PC-3 (cell line): ENCODE results near the gene PPIE. TPM values are rescaled to one million over a fixed set of nuclear protein-coding genes. Genes with fewer than 3 reads are reported as not detected.

Experiments
- ATAC-seq: fragments of 200-7000 bp; cut with Tn5 transposase; 2 replicates; pipeline ENCODE4 v1.9.1; 2020; ENCODE audit warnings: mild to moderate bottlenecking, moderate library complexity
- BruUV-seq: library from RNA; stranded (reverse); fragments of 400-500 nt; replicated peaks from 2 replicates; lab custom pipeline; 2021; lab: Mats Ljungman, UMichigan
- CTCF ChIA-PET: fragments of 300-600 bp; sonication (Branson Sonifier 250); formaldehyde crosslinking; loops from one replicate; lab custom pipeline; 2022; ENCODE audit warnings: antibody characterized with exemption; lab: Charles Lee
- POLR2A ChIA-PET: fragments of 300-600 bp; sonication (Branson Sonifier 250); formaldehyde crosslinking; loops from one replicate; lab custom pipeline; 2022; ENCODE audit warnings: antibody characterized with exemption; ENCODE audit not compliant: unreplicated experiment; lab: Charles Lee
- DNase-seq: peaks from one replicate; pipeline ENCODE4 v3.0.0-alpha.2; 2015
- H2AFZ ChIP-seq: fragments of 300-600 bp; sonication (generic); 2 replicates; pipeline ENCODE4 v1.6.0; 2016; ENCODE audit warnings: antibody characterized with exemption, low read length
- H3F3A ChIP-seq: fragments of 300-600 bp; sonication (generic); one replicate; pipeline ENCODE4 v1.6.0; 2017; ENCODE audit warnings: antibody characterized with exemption, low read length, control low read depth, mild to moderate bottlenecking; ENCODE audit not compliant: unreplicated experiment
- H3K27ac ChIP-seq: fragments of 300-600 bp; sonication (generic); 2 replicates; pipeline ENCODE4 v1.5.1; 2016; ENCODE audit warnings: mild to moderate bottlenecking, low read length
- H3K27me3 ChIP-seq: fragments of 300-600 bp; sonication (generic); 2 replicates; pipeline ENCODE4 v1.6.1; 2016; ENCODE audit warnings: low read length, mixed read lengths
- H3K36me3 ChIP-seq: fragments of 300-600 bp; sonication (generic); 2 replicates; pipeline ENCODE4 v1.6.1; 2016; ENCODE audit warnings: low read depth, mixed run types, low read length, mixed read lengths
- H3K4me1 ChIP-seq: fragments of 300-600 bp; sonication (generic); 2 replicates; pipeline ENCODE4 v1.5.1; 2016; ENCODE audit warnings: low read length; ENCODE audit not compliant: insufficient read depth
- H3K4me2 ChIP-seq: fragments of 300-600 bp; sonication (generic); 2 replicates; pipeline ENCODE4 v1.6.0; 2016; ENCODE audit warnings: low read length
- H3K4me3 ChIP-seq: fragments of 300-600 bp; sonication (generic); 2 replicates; pipeline ENCODE4 v1.5.1; 2016; ENCODE audit warnings: mild to moderate bottlenecking, low read length, mixed read lengths
- H3K79me2 ChIP-seq: fragments of 300-600 bp; sonication (generic); 2 replicates; pipeline ENCODE4 v1.6.1; 2017; ENCODE audit warnings: low read length, mixed read lengths
- H3K9ac ChIP-seq: fragments of 300-600 bp; sonication (generic); 2 replicates; pipeline ENCODE4 v1.6.0; 2016; ENCODE audit warnings: mild to moderate bottlenecking, low read length
- H3K9me2 ChIP-seq: fragments of 300-600 bp; sonication (generic); replicated peaks from 2 replicates; pipeline ENCODE4 v1.6.1; 2016; ENCODE audit warnings: mixed run types, low read length, mixed read lengths
- H3K9me3 ChIP-seq: fragments of 300-600 bp; sonication (generic); 2 replicates; pipeline ENCODE4 v1.6.1; 2016; ENCODE audit warnings: low read length, mixed read lengths
- H4K20me1 ChIP-seq: fragments of 300-600 bp; sonication (generic); 2 replicates; pipeline ENCODE4 v1.6.1; 2016; ENCODE audit warnings: low read length, mixed read lengths
- CTCF ChIP-seq: fragments of 300-600 bp; sonication (generic); conservative IDR thresholded peaks from 2 replicates; pipeline ENCODE4 v1.5.1; 2017; ENCODE audit warnings: antibody characterized with exemption, low read depth, mild to moderate bottlenecking, low read length
- EZH2 ChIP-seq: fragments of 300-600 bp; sonication (generic); IDR thresholded peaks from one replicate; pipeline ENCODE4 v1.6.1; 2017; ENCODE audit warnings: antibody characterized with exemption, mild to moderate bottlenecking, low read length; ENCODE audit not compliant: unreplicated experiment
- EZH2phosphoT487 ChIP-seq: fragments of 300-600 bp; sonication (generic); IDR thresholded peaks from 2 replicates; pipeline ENCODE4 v1.6.1; 2018; ENCODE audit warnings: mild to moderate bottlenecking, antibody characterized with exemption, low read length, borderline replicate concordance
- intact Hi-C: fragments of 100-400 bp; cut with micrococcal nuclease; formaldehyde crosslinking; loops from 2 replicates; pipeline ENCODE4 v1.9.0; 2023
- total RNA-seq: library from RNA; depleted of rRNA; stranded (reverse); fragments of >200 nt; gene quantifications from 2 replicates; pipeline ENCODE4 v1.2.3, GENCODE V29; 2014

PPIE gene
- total RNA-seq, 1 experiment from 2014 or later, result 53.6 TPM

- Histone ChIP-seq H3K27me3 (no peaks in the 10 kb centered on the region), H3K4me1 (no peaks in the 10 kb centered on the region), H3K4me2 (no peak overlapping the region), H3K9ac (no peak overlapping the region), H3K36me3 (peaks cover 14% of the 10 kb centered on the region; the same call in 1 of the 2 replicates), H3K9me2 (no peaks in the 10 kb centered on the region), H3F3A (no peaks in the 10 kb centered on the region), H3K79me2 (no peaks in the 10 kb centered on the region), H4K20me1 (no peaks in the 10 kb centered on the region), H2AFZ (no peak overlapping the region), H3K9me3 (no peaks in the 10 kb centered on the region), H3K27ac (no peak overlapping the region), H3K4me3 (no peak overlapping the region)
- intact Hi-C loops, result no loop called here
- POLR2A ChIA-PET, result no interaction called here
- no TSS peak for BruUV-seq
- DNase-seq (no peak), ATAC-seq (no peak)
- CTCF ChIA-PET, result no interaction called here
- TF ChIP-seq CTCF, result no peak
- no peak for TF ChIP-seq EZH2phosphoT487
These were observed 21.7 kb downstream of the PPIE start for GRCh38 chr1:39760074-39761008.

- no peak for DNase-seq
- Histone ChIP-seq H3K4me3 (no peak overlapping the region), H4K20me1 (no peaks in the 10 kb centered on the region), H3K9ac (no peak overlapping the region), H3K27ac (no peak overlapping the region), H3F3A (no peaks in the 10 kb centered on the region), H3K4me2 (no peak overlapping the region), H3K79me2 (no peaks in the 10 kb centered on the region), H3K9me2 (no peaks in the 10 kb centered on the region), H2AFZ (no peak overlapping the region), H3K9me3 (no peaks in the 10 kb centered on the region), H3K36me3 (peaks cover 9% of the 10 kb centered on the region; the same call in 1 of the 2 replicates), H3K4me1 (no peaks in the 10 kb centered on the region), H3K27me3 (no peaks in the 10 kb centered on the region)
- no peak for ATAC-seq
- POLR2A ChIA-PET, result no interaction called here
- CTCF ChIA-PET, result no interaction called here
- intact Hi-C loops, result no loop called here
- BruUV-seq, result no TSS peak
- TF ChIP-seq EZH2phosphoT487, result no peak
- no peak for TF ChIP-seq CTCF
- no peak for TF ChIP-seq EZH2
These were observed 22.3 kb downstream of the PPIE start for GRCh38 chr1:39761016-39761415.
